Body of pancreas (tissue), 4 donors: ENCODE results near the gene CREB5.

Experiments
- CTCF ChIP-seq, 7 experiments: fragments of 450-650 bp in 4 of 7; fragments of 200-600 bp in 3 of 7; sonication (generic) in 3 of 7; IDR thresholded peaks; one replicate each; pipeline ENCODE4 v1.5.1; 2016 to 2019; ENCODE audit warnings: antibody characterized with exemption in 7 of 7
- POLR2A ChIP-seq, 3 donors: fragments of 450-650 bp; IDR thresholded peaks; one replicate each; pipeline ENCODE4 v1.6.1; 2016; ENCODE audit warnings: antibody characterized with exemption in 3 of 3, mild to moderate bottlenecking in 2 of 3

GRCh38 chr7:28698840-28699239 lies 286.5 kb downstream of the CREB5 start:
- TF ChIP-seq CTCF (IDR thresholded peaks at IDR 0.05) (no peak), POLR2A (IDR thresholded peaks at IDR 0.05) (no peak)
